ENCODE results near the gene CD276.
"Not testable (repeated sequence)": the region's sequence is repeated elsewhere in the genome, so short reads cannot be mapped to it uniquely, and the experiment has no call there.

CD276 gene

GRCh38 chr15:73710321-73710720 is 26.1 kb downstream of the CD276 start:
- no peak for DNase-seq

DNA sequence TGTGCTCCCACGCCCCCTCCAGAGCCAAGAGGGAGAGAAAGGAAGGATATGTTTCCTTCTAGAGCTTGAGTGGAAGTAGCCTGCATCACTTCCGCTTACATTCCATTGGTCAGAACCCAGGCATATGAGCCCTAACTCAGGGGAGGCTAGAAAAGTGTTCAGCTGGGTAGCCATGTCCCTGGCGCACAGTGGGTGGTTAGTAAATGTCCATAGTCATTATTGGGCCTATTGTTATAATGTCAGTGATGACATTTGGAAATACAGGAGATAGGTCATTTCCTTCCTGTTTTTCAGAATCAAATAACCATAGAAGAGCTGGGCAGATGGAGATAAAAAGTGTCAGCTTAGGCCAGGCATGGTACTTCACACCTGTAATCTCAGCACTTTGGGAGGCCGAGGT is 27.3 kb downstream of the CD276 start:
- no peak for DNase-seq

DNA sequence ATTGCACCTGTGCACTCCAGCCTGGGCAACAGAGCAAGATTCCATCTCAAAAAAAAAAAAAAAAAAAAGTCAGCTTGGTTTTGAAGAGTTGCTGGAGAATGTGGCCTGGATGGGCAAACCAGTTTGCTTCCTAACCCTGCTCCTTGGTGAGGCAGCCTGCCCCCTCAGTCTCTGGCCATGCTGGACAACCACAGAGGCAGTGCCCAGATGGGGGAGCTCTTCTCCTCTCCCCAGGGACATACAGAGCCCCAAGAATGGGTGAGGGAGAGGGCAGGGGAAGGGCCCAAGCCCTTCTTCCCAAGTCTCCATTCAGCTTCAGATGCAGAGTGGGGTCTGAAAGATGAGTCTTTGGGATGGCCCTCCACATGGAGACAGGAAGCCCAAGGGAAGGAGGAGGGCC is 27.9 kb downstream of the CD276 start:
- no peak for DNase-seq

GRCh38 chr15:73714695-73715301 is 30.6 kb downstream of the CD276 start:
- DNase-seq = no peak

- DNase-seq = no peak
These were observed 31.2 kb downstream of the CD276 start for GRCh38 chr15:73715417-73715816.

DNA sequence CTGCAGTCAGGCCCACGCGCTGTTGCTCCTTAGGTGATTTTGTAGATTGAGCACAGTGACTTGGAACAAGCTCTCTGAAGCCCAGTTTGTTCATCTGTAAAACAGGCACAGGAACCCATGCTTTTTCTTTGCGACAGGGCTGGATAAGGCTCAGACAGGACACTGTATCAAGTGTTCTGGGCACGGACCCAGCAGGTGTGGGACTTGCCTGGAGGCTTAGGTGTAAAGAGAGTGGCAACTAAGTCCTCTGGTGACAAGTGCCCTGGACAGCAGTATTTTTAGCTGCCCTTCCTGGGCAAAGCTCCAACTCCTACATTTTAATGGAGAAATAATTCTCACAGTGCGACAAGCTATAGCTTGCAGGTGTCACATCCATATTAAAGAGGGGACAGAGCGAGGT is 32.2 kb downstream of the CD276 start:
- DNase-seq = no peak

GRCh38 chr15:73717206-73717605 is 33.0 kb downstream of the CD276 start:
- DNase-seq = no peak

GRCh38 chr15:73717802-73718201 is 33.6 kb downstream of the CD276 start:
- DNase-seq = no peak

GRCh38 chr15:73718694-73719093 is 34.5 kb downstream of the CD276 start:
- no peak for DNase-seq

GRCh38 chr15:73722425-73722824 is 38.2 kb downstream of the CD276 start:
- no peak for DNase-seq

DNA sequence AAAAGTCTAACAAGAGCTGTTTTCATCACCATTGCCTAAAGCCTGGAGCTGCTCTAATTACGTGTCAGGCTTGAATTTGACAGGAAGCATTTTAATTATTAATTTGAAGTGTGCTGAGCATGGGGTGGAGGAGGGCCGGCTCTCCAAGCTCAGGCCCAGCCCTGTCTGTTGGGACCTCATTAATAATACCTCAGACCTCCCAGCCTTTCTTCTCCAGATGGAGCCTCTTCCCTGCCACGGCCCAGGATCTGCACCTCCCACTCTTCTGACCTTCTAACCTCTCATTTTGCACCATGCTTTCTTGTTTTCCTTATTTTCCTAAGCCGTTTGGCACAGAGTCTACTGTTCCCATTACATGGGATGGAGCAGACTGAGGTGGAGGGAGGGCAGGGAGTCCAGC is 39.0 kb downstream of the CD276 start:
- DNase-seq = no peak

- no peak for DNase-seq
These were observed 40.0 kb downstream of the CD276 start for GRCh38 chr15:73724212-73724611.

DNA sequence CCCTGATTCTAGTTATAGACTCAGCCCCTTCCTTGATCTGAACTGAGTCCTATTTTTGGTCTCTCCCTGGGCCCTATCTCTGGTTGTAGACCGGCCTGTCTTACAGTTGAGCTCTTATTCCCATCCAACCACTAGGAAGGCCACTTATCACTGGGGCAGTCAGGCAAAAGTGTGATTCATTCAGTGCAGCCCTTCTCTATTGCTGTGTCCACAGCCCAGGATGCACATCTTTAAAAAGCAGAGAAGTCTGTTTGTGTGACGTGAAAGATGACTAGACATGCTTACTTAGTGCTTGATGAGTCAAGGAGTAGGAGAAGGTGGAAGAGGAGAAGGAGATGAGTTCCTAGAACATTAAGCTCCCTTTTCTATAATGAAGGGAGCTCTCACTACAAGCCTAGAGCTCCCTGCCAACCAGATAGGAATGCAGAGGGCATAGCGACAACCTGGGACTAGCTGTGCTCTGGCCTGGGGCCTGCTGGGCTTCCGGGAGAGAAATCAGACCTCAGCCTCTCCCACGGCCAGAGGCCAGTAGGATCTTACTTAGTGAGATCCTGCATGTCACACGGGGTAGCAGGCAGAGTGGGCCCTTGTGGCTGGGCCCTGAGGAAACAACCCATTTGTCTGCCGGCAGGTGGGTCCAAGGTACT is 43.3 kb downstream of the CD276 start:
- no peak for DNase-seq

DNA sequence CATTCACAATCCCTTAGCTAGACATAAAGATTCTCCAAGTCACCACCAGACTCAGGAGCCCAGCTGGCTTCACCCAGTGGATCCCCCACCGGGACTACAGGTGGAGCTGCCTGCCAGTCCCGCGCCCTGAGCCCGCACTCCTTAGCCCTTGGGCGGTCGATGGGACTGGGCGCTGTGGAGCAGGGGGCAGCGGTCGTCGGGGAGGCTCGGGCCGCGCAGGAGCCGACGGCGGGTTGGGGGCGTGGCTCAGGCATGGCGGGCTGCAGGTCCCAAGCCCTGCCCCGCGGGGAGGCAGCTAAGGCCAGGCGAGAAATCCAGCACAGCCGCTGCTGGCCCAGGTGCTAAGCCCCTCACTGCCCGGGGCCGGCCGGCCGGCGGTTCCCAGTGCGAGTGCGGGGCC is 47.9 kb downstream of the CD276 start:
- DNase-seq = not testable (repeated sequence)

GRCh38 chr15:73732930-73733329 is 48.7 kb downstream of the CD276 start:
- no peak for DNase-seq

DNA sequence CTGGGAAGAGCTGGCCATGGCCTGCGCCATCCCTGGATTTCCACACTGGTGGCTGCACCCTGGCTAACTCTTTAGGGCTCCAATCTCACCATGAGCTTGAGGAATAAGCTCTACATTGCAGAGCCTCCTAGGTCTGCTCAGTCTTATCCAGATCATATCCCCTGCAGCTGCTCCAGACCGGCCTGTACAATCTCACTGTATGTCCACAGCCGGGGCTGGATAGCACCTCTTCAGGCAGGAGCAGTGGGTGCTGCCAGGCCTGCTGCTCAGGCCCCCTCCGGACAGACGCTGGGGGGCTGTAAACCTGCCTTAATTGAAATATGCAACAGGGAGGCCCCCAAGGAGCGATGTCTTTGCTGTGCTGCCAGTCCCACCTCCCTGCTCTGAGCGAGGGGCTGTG is 53.4 kb downstream of the CD276 start:
- DNase-seq = no peak

DNA sequence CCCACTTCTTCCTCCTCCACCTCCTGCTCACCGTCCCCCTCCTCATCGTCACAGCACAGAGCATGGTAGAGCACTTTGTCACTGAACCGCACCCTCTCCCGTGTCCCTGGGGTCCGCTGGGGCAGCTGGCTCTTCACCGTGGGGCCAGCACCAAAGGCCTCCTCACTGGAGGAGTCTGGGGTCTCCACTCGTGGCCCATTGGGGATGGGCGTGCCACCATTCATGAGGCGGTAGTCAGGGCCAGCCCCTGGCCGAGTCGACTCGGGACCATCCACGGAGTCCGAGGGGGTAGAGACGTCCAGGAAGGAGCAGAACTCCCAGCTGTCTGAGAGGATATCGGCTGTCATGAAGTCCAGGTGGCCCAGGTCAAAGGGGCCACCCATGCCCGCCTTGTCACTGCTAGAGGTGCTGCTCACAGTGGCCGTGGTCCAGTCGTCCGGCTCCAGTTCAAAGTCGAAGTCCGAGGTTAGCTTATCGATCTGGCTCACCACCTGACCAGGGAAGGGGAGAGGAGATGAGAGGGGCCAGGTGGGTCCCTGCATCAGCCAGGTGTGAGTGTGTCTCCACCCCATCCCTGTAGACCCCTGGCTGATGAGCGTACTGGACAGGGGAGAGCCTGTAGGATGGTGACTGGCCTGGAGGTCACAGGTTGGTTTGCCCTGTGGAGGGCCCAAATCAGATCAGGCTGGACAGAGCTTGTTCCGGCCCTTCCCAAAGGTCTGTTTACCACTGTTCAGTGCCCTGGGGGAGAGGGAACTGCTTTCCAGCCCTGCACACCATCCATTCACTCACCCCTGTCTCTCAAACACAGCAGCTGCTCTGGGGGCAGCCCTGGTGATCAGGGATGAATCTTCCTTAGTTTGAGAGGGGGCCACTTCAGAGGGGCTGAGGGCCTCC is 56.2 kb downstream of the CD276 start:
- DNase-seq = no peak

- no peak for DNase-seq
These were observed 57.2 kb downstream of the CD276 start for GRCh38 chr15:73741321-73741836.

DNA sequence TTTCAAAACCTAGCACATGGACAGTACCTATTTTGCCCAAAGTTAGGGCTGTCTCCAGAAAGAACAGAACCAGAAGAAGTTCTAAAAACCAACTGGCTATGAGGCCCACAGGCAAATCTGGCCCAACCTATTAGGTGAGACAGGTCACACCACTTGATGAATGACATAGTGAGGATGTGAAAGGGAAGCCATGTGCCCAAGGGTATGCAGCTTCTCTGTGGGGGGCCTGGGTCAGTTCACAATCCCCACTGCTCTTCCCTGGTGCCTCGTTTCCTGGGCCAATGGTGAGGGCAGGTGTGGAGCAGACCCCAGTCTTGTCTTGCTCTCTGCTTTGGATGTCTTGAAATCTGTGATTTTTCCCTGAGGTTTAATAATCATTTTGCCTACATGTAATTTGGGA is 60.1 kb downstream of the CD276 start:
- DNase-seq = no peak

DNA sequence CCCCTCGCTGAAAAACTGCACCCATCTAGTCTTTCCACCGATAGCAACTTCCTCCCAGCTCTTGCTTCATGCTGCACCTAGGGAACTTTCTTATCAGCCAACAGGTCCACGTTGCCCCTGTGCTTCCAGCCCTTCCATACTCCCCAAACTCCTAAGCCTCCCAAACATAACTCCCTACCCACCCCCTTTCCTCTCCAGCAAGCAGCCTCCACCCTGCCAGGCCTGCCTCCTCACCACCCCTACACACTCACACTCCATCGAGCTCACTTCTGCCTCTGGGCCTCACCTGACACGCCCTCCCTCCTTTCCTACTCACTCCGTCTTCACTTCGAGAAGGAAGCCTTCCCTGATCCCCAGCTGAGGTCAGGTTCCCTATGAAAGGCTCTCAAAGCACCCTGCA is 60.9 kb downstream of the CD276 start:
- no peak for DNase-seq

GRCh38 chr15:73746261-73746660 is 62.1 kb downstream of the CD276 start:
- DNase-seq = no peak

DNA sequence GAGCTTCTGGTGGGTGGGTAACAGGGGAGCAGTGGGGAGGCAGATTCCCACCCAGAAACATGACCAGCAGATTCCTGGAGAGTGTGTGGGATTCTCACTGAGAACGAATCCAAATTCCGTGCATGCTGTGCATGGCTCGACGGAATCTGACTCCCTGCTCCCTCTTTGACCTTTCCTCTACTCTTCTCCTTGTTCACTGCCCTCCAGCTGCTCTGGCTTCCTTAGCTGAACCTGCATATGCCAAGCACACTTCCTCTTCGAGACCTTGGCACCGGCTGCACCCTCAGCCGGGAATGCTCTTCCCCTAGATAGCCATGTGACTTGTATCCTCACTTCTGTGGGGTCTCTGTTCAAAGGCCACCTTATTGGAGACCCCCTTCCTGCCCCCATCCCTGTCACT is 62.7 kb downstream of the CD276 start:
- DNase-seq = no peak

- no peak for DNase-seq
These were observed 63.8 kb downstream of the CD276 start for GRCh38 chr15:73747847-73748590.

Measured in stimulated activated CD4-positive, alpha-beta T cell treated with anti-CD3 and anti-CD28 coated beads, Interleukin-2, amount 100 ng/mL, for 48 hours (primary cell).